NCI-H2171 (cell line): ENCODE results near the gene IL21R.
A peak's percentile ranks its signal among the peaks of the same experiment; 100 is the strongest.
"Not testable (repeated sequence)": the region's sequence is repeated elsewhere in the genome, so short reads cannot be mapped to it uniquely, and the experiment has no call there.

Experiments used
- DNase-seq: peaks from one replicate; lab custom pipeline; 2025; lab: John Stamatoyannopoulos, UW

IL21R gene

GRCh38 chr16:27445502-27446175, 43.7 kb downstream of the IL21R start:
- no peak for DNase-seq

- DNase-seq: no peak
Observed at GRCh38 chr16:27446721-27447120, 44.7 kb downstream of the IL21R start.

GRCh38 chr16:27447301-27447700, 45.3 kb downstream of the IL21R start:
- DNase-seq: no peak

- DNase-seq: peak; percentile 49
Observed at GRCh38 chr16:27448532-27449433, 46.8 kb downstream of the IL21R start.

- DNase-seq: no peak
Observed at GRCh38 chr16:27449434-27450195, 47.6 kb downstream of the IL21R start.

- DNase-seq: no peak
Observed at GRCh38 chr16:27450196-27450549, 48.2 kb downstream of the IL21R start.

- DNase-seq: no peak
Observed at GRCh38 chr16:27452569-27453493, 50.9 kb downstream of the IL21R start.

- no peak for DNase-seq
Observed at GRCh38 chr16:27453494-27453825, 51.5 kb downstream of the IL21R start.

- no peak for DNase-seq
Observed at GRCh38 chr16:27455700-27456099, 53.7 kb downstream of the IL21R start.

GRCh38 chr16:27457605-27457900, 55.6 kb downstream of the IL21R start:
- not testable (repeated sequence) for DNase-seq

GRCh38 chr16:27458258-27458657, 56.3 kb downstream of the IL21R start:
- DNase-seq: peak; percentile 23

- DNase-seq: no peak
Observed at GRCh38 chr16:27458987-27459688, 57.2 kb downstream of the IL21R start.

- no peak for DNase-seq
Observed at GRCh38 chr16:27460213-27460612, 58.2 kb downstream of the IL21R start.

GRCh38 chr16:27460663-27461482, 58.9 kb downstream of the IL21R start:
- DNase-seq: no peak

- DNase-seq: no peak
Observed at GRCh38 chr16:27461483-27462171, 59.7 kb downstream of the IL21R start.

- no peak for DNase-seq
Observed at GRCh38 chr16:27462200-27462845, 60.3 kb downstream of the IL21R start.

- DNase-seq: no peak
Observed at GRCh38 chr16:27462846-27463682, 61.1 kb downstream of the IL21R start.
